GM19240 (cell line): ENCODE measurements around the gene PCCA.

Experiments
- DNase-seq: peaks from one replicate; pipeline ENCODE4 v3.0.0; 2011; ENCODE audit warnings: low spot score; ENCODE audit not compliant: insufficient read length

Gene PCCA

GRCh38 chr13:100506600-100507422 lies 417.9 kb downstream of the PCCA start:
- DNase-seq: no peak

- no peak for DNase-seq
Observed at GRCh38 chr13:100508455-100508854, 419.6 kb downstream of the PCCA start.

DNA sequence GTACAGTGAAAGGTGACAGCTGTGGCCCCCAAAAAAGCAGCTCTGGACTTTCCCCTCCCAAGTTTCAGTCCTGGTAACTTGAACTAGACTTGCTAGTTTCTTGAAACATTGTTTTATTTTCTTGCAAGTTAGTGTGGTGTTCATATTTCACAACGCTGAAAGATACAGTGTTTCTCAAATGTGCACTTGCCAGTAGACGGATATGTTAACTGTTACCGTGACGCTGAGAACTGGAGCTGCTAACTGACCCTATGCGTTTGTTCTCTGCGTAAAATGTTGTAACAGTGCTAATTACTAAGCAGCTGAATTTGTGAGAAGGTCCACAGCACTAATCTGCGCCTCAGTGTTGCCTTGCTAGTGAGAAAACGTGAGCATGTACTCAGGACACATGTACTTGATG lies 420.1 kb downstream of the PCCA start:
- no peak for DNase-seq

- DNase-seq: no peak
Observed at GRCh38 chr13:100510208-100510957, 421.5 kb downstream of the PCCA start.

GRCh38 chr13:100511466-100511865 lies 422.6 kb downstream of the PCCA start:
- no peak for DNase-seq

DNA sequence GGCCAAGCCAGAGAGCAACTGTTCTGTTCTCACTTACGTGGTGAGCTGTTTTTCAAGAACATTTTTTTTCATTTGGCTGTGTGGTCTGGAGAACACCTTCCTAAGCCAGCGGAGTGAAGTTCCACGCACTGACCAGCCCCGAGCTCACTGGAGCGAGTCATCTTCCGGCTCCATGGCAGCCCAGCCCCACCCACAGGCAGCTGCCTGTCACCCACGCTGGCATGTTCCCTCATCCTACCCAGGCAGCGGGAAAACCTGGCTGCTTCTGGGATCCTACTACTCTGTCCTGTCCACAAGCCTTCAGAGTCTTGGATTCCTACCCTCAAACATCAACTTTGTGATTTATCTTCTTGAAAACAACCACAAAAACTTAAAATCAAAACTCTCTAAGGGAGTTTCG lies 423.5 kb downstream of the PCCA start:
- DNase-seq: no peak

DNA sequence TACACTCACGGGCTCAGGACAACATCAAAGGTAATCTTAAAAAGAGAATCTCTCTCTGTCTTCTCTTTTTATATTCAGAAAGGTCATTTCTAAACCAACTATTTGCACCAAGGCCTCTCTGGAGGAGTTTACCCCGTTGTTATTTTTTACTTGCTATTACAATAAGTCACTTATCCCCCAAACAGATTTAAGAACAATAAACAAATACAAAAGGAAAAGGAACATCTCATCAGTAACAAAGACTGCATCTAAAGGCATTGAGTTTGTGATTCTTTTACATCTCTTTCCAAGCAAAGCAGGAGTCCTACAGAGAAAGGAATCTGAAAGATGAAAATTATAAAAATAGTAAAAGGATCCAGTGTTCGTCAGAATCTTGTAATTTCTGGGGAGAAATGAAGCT lies 424.3 kb downstream of the PCCA start:
- no peak for DNase-seq

- no peak for DNase-seq
Observed at GRCh38 chr13:100513987-100514670, 425.2 kb downstream of the PCCA start.

DNA sequence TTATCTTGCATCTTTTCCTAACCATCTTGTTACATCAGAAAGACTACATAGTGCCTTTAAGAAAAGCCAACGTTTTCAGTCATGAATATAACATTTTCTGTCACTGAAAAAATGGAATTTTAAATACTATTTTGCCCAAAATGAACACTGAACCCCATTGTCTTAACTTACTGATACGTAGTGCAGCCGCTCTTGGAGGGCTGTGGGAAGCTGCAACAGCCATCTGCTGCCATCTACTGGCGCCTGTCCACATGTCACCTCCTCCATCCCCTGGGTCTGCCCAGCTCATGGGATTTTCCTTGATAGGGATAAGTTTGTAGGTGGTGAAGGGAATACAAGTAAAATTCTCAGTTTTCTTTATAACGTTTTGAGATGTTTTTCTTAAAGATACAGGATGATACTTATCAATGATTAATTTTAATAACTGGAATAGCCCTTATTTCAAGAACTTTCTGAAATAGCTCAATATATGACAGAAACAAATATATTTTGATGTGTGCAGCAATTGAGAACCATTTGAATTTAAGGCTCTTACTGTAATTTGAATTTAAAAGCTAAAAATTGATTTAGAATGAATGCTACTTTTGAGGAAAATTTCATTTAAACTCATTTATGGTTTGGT lies 426.0 kb downstream of the PCCA start:
- peak; percentile 77 for DNase-seq

- DNase-seq: no peak
Observed at GRCh38 chr13:100515410-100515800, 426.5 kb downstream of the PCCA start.

- DNase-seq: no peak
Observed at GRCh38 chr13:100517135-100517534, 428.2 kb downstream of the PCCA start.

DNA sequence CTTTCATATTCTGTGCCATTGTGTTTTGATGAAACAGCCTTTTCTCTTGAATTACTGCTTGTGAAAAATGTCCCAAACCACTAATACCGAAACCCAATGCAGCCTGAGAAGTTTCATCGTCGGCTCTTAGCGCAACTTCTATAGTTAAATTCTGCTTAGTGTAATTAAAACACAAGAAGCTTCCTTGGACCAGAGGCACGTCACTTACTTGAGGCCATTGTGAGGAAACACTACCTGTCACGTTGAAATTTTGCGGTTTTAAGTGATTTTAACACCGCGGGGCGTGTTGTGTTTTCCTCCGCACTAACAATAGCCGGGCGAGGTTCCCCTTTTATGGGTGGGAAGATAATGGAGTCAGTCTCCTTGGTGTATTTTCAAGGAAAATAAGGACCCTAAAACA lies 428.8 kb downstream of the PCCA start:
- no peak for DNase-seq

- no peak for DNase-seq
Observed at GRCh38 chr13:100518394-100519062, 429.6 kb downstream of the PCCA start.

DNA sequence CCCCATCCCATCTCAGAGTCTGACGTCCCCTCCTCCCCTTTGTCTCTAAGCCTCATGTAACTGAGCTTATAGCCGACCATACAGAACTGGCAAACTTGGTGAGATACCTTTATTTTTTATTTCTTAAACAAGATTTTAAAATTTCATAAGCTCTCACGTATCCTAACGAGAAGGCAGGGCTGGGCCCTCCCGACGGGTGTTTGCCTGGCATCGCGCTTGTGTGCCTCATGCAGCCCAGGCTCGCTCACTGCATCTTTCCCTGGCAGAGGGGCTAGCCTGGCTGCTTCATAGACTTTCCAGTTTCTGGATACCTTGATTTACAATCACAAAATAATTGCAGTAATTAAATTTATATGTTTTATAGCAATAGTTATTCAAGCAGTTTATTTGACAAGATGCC lies 430.7 kb downstream of the PCCA start:
- DNase-seq: no peak

DNA sequence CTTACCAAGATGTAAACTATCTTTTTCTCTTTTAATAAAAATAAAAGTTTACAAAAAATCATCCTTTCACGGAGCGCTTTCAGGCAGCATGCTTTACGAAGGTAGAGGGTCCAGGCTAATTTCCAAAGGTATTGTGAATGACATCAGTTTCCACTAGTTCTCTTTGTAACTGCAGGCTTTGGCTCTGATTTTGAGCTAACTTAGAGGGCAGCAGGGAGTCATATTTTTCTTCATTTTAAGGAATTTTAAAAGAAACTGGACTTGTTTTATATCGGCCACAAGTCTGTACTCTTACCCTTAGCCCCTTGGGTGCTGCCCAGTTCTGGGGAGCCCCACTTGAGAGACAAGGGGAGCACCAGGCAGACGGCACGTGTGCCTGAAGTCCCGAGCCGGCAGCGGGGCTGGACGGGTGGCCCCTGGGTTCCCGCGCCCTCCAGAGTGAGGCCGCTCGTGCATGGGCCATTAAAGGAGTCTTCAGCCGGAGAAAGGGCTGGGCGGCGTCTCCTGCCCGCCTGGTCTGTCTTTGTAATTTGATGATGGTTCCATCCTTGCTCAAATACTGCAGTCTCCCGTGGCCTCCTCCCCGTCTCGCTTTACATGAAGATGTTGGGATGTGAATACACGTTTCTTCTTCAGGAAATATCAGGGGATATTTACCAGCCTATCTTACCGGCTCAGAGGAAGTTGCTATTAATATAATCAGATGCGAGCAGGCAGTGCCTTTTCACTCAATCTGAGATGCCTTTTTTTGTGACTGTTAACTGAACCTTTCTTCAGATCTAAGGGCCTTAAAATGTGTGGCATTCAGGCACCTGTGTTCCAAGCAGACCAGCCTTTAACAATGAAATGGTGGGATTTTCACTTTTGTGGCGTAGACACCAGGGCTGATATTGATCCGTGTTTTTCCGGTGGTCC lies 432.3 kb downstream of the PCCA start:
- DNase-seq: no peak

DNA sequence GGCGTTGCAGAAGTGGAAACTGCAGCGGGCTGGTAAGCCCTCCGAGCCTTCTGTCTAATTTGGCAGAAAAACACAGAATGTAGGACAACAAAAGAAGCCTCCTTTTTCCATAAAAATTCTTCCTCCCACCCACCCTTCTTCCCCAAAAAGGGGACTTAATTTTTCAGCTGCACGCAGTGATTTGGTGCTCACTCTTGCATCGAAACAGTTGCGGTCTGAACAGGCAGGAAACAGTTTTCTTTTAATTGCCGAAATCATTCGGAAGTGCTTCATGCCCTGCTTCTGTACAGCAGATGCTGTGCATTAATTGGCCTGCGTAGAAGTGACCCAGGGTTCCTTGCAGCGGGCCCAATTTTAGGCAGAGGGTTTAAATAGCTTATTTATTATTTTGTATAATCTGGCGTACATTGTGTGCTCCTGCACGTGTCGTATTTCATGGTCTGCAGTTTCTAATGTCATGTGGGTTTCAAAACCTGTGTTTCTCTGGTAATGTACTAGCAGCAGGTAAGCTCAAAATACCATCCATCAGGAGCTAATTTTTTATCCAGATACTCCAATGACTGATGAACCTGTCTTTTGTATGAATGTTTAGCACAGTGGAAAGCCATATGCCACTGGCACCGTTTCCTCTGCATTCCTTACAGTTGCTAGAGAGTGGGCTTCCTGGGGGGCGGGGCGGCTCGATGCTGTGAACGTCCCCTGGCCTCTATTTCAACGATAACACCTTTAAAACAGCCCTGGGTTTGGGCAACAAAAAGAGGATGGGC lies 433.1 kb downstream of the PCCA start:
- DNase-seq: no peak

DNA sequence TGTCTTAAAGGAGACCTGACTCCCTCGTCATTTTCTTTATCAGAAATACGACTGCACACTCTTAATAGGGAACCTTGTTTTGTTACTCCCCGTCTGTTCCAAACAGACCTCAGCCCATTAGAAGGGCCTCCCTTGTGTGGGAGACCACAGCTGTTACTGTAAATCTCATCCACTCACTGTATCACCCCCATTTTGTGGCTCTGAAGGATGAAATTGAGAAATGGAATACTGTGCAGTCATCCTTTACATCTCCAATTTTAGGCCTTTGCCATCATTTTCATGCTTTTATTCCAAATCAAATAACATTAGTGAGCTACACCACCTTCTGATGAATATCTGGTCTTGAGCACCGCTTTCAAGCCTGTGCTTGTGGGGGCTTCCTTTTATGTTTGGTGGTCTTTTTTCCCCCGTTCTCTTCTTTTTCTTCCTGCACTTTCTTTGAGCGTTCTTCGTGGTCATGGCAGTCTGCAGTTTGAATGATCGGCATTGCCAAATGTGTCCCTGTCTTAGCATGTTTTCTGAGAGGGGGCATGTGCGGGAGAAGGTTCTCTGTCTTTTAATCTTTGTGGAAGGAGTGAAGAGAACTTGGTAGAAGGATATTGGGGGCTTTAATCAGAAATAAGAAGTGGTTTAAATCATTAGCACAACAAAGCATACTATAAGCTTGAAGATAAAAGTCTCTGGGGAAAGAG lies 433.9 kb downstream of the PCCA start:
- no peak for DNase-seq

DNA sequence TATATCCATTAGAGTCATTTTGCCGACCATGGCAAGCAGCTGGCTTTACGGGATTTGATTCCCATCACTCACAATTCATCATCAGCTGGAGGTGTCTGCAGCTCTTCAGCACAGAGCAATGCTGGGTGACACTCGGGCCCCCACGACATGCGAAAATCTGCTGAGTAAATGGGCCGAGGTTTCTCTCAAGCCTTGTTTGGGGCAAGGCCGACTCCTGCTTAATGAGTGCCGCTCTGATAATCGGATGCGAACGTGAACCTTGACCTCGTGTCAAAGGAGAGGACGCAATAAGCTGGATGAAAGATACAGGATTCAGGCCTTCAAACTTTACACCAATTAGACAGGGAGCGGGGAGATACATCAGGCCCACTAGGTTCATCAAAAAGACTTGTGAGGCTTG lies 434.5 kb downstream of the PCCA start:
- no peak for DNase-seq

GRCh38 chr13:100523981-100524386 lies 435.1 kb downstream of the PCCA start:
- no peak for DNase-seq
